T-helper 2 cell (primary cell): Measurements from ENCODE around the gene ABL1.

ENCODE experiments used
- DNase-seq, 5 experiments: peaks; one replicate each; pipeline versions ENCODE4 v3.0.0 to v3.0.0-alpha.2; 2012 to 2022

ABL1 gene

GRCh38 chr9:130873966-130874365 lies 38.9 kb downstream of the ABL1 start:
- DNase-seq = no peak

GRCh38 chr9:130874783-130875182 lies 39.7 kb downstream of the ABL1 start:
- DNase-seq = no peak

GRCh38 chr9:130877300-130877699 lies 42.2 kb downstream of the ABL1 start:
- no peak for DNase-seq

- DNase-seq = no peak
Measured at GRCh38 chr9:130878295-130878694, 43.2 kb downstream of the ABL1 start.

GRCh38 chr9:130879863-130880411 lies 44.9 kb downstream of the ABL1 start:
- DNase-seq = no peak

- DNase-seq = no peak
Measured at GRCh38 chr9:130880599-130881220, 45.7 kb downstream of the ABL1 start.

- no peak for DNase-seq
Measured at GRCh38 chr9:130881516-130881915, 46.5 kb downstream of the ABL1 start.

GRCh38 chr9:130882696-130883225 lies 47.7 kb downstream of the ABL1 start:
- no peak for DNase-seq

- no peak for DNase-seq
Measured at GRCh38 chr9:130883479-130883878, 48.4 kb downstream of the ABL1 start.

- no peak for DNase-seq
Measured at GRCh38 chr9:130884111-130884531, 49.1 kb downstream of the ABL1 start.

- DNase-seq = no peak
Measured at GRCh38 chr9:130884542-130885483, 49.8 kb downstream of the ABL1 start.

- DNase-seq = no peak
Measured at GRCh38 chr9:130885484-130886375, 50.7 kb downstream of the ABL1 start.

- no peak for DNase-seq
Measured at GRCh38 chr9:130886981-130887380, 51.9 kb downstream of the ABL1 start.

GRCh38 chr9:130887494-130888144 lies 52.6 kb downstream of the ABL1 start:
- no peak for DNase-seq

GRCh38 chr9:130888146-130888885 lies 53.3 kb downstream of the ABL1 start:
- DNase-seq = no peak

- no peak for DNase-seq
Measured at GRCh38 chr9:130890124-130890523, 55.1 kb downstream of the ABL1 start.

GRCh38 chr9:130890870-130891687 lies 56.0 kb downstream of the ABL1 start:
- DNase-seq = no peak

GRCh38 chr9:130891688-130892476 lies 56.8 kb downstream of the ABL1 start:
- no peak for DNase-seq
